TTC549 (cell line): Measurements from ENCODE around the gene NECAB3.

Experiments used
- FAIRE-seq: peaks from 2 replicates; lab custom pipeline; 2012; peaks lifted over from hg19 to GRCh38; lab: Jason Lieb, UNC

Gene NECAB3

DNA sequence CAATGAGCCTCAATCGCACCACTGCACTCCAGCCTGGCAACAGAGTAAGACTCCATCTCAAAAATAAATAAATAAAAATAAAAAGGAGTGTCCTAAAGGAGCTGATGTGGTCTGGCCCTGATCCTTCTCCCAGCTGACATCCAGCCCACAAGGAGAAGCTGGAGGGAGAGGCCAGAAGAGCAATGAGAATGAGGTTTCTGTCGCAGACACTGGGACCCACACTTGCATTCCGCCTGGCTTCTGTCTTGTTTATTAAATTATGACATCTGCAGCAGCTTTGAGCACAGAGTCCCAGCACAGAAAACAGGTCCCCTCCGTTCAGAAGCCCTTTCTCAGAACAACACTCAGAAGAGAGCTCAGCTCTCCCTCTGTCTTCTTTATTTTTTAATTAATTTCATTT, 22.2 kb upstream of the NECAB3 start:
- no peak for FAIRE-seq

DNA sequence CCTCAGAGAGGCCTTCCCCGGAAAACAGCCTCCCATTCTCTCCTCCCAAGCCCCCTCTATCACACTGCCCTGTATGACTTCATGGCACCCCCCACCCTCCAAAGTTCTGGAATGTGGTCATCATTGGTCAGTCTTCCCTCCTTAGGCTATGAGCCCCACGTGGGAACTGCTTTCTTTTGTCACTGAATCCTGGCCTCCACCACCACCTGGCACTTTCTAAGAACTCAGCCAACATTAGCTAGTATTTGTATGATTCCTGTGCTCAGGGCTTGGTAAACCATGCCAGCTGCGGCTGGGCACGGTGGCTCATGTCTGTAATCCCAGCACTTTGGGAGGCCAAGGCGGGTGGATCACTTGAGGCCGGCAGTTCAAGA, 20.4 kb upstream of the NECAB3 start:
- FAIRE-seq = no peak

DNA sequence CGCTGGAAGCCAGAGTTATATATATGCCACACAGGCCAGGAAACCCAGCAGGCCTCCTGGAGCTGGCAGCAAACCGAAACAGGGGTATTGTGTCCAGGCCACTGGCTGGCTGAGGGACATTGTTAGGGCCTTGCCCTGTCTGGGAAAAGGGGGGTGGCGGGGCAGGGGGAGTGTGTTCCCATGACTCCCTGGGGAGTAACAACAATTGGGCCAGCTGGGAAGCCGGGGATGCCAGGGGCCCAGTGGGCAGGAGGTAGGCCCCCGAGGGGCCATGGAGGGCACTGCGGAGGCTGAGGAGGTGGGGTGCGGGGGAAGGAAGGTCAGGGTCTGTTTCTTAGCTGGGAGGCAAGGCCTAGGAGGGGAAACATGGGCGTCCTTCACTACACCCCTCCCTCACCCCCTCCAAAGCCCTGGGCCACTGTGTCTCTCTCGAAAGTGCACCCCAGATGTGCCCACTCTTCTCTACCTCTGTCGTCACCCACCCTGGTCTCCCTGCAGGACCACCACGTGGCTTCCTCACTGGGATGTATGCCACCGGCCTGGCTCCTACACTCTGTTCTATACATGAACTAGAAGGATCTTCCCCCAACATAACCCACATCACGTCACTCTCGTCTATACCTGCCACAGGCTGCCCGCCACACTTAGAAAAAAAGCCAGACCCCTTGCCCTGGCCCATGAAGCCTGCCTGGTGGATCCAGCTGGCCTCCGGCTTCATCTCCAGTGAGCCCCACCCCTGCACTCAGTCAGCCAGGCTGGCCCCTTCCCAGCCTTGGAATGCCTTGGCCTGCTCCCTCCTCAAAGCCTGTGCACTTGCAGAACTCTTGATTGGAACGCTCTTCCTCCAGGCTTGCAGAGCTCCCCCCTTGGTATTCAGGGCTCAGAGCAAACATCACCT, 19.8 kb upstream of the NECAB3 start:
- FAIRE-seq = no peak

DNA sequence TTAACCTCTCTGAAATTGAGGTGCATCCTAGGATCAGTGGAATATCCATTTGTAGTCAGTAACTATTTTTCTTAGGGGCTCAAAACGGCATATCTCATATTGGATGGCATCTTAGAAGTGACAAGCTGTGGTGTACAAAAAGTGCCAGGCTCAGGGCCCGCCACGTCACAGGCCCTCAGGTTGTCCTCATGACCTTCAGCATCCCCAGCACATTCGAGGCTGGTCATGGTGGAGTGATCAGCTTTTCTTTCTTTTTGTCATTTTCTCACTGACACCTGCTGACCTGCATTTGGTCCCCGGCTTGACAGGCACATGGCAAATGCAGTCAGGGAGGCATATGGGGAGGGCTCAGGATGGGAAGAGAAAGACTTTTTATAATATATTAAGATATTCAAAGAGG, 19.1 kb upstream of the NECAB3 start:
- no peak for FAIRE-seq

DNA sequence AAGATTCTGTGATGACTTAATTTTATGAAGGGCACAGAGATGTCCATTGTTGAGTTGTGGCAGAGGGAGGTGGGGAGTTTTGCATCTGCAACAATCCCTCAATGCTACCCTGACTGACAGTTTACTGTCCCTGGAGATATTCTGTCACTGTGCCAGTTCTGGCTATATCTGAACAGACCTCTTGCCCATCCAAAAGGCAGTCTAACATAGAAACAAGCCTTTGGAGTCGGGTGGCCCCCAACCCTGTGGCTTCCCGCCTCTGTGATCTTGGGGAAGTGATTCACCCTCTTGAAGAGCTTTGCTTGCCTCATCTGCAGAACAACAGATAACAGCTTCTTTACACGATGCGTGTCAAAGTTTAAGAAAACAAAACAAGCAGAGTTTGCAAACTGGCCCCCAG, 15.7 kb upstream of the NECAB3 start:
- FAIRE-seq = no peak

DNA sequence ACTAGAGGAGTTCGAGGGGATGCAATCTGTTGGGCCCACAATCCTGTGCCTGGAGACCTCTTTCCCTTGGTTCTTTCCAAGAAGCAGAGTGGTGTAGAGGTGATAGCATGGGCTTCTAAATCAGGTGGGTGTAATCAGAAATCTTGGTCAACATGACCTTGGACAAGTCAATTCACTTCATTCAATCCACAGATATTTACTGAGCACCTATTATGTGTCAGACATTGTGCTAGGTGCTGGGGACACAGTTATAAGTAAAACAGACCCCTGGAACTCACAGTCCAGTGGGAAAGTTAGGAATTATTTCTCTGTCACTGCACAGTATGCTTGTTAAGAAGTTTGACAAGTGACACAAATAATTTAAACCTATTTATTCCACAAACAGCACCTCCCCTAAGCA, 15.3 kb upstream of the NECAB3 start:
- FAIRE-seq = no peak

DNA sequence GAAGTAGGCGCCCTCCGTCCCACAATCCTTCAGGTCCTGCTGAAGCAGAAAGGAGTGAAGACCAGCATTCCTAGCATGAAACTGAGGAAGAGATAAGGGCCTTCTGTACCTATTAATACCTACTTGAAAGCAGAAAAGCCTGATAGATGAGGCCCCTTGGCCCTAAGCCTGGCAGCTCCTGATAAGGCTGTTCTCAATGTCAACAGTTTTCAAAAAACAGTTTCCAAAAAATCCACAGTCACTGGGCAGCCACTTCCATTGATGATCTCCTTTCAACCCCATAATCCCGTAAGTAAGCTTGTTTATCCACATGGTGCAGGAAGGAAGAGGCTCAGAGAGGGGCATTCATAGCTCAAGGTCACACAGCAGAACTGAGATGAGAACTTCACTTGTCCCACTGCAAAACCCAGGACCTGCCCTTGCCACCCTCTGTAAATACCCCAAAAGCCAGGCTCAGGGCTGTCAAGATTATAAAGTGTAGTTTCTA, 14.8 kb upstream of the NECAB3 start:
- no peak for FAIRE-seq

DNA sequence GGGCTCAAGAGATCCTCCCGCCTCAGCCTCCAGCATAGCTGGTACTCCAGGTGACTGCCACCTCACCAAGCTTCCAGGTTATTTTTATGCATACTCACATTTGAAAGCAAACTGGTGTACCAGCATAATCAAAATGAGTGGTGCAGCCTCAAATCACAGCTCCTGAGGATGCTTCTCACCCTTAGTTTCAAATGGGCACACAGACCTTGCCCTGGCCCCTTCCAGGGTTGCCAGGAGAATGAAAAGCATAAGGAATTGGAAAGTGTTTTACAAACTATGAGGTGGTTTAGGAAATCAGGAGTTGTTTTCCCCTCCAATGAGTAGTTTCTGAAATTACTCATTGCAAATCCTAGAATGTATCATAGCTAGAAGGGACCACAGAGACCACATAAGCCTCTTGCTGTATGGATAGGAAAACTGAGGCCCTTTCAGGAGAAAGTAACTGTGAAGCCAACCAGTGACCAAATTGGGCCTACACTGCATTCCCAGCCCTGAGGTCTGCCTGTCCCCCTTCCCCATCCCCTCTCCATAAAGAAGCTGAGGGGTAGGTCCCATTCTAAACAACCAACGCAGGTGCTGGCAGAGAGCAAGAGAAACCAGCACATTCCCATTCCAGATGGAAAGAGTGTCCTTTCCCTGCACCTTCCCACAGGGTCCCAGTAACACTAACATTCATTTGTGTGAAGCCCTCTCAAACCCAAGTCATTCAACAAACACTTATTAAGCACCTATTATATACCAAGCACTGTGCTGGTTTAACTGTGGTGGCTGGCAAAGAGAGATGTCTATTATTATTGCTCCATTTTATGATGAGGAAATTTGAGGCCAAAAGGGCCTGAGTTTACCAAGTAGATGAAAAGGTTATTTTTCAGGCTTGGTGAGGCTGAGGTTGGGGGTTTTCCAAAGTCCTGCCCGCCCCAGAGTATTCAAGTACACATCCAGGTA, 14.0 kb upstream of the NECAB3 start:
- no peak for FAIRE-seq

DNA sequence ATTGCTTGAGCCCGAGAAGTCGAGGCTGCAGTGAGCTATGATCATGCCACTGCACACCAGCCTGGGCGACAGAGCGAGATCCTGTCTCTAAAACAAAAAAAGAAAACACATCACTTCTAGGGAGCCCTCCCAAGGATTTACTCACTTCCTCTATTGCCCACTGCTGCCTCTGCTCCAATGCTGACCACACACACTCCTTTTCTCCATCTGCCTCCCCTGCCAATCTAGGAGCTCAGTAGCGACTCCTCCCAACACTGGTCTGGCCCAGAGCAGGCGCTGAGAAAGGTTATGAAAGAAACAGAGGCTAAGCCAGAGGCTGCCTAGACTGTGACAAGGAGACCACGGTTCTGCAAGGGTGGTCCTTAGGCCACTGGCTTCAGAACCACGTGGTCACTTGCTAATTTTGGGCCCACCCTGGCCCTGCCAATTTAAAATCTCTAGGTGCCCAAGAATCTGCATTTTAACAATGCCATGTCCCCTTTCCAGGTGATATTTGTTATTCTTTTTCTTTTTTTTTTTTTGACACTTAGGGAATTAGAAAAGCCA, 13.2 kb upstream of the NECAB3 start:
- FAIRE-seq = no peak

DNA sequence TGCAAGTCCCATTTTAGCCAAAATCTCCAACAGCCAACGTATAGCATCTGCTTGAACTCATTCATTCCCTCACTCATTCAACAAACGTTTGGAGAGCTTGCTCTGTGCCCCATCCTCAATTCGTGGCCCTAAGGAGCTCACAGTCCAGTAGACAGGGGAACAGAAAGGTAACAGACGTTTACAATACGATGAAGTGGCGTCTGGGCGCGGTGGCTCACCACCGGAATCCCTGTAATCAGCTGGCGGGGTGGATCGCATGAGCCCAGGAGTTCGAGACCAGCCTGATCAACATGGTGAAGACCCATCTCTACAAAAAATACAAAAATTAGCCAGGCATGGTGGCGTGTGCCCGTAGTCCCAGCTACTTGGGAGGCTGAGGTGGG, 12.7 kb upstream of the NECAB3 start:
- FAIRE-seq = no peak

DNA sequence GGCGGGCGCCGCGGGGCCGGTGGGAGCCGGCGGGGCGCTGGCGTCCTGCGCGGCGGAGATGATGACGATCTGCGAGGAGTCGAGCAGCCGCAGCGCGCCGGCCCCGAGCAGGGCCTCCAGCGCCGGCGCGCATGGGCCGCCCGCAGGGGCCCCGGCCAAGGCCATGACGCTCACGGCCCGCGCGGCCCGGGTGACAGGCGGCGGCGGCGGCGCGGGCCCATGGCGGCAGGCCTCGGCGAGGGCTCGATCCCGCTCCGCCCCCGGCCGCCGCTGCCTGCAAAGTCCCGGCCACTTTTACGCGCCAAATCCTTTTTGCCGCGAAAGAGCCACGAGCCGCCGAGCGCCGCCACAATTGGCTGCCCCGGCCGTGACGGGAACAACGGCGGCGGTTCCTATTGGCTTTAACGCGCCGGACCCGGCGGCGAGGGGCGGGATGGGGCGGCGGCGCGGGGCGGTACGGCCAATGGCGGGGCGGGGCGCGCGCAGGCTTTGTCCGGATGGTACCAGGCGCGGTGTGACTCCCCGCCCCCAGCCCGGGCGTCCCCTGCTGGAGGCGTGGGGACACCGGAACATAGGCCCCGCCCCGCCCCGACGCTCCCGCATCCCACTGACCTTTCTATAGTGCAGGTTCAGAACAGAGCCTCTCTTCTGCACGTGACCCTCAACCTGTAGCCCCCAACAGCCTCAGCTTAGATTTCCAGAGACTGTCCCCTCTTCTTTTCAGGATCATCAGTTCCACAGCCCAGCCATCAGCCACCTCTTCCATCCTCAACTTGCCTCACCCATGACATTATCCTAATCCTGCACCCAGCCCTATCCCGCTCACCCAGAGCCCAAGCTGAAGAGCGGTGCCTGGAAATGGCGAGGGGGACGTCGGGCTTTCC, 12.1 kb upstream of the NECAB3 start, which contains the start of gene E2F1:
Gene E2F1 (minus strand): TSS at position 286 of the 884 bp plus-strand sequence. CDS start 121 bp downstream, at position 165.
- FAIRE-seq = no peak

DNA sequence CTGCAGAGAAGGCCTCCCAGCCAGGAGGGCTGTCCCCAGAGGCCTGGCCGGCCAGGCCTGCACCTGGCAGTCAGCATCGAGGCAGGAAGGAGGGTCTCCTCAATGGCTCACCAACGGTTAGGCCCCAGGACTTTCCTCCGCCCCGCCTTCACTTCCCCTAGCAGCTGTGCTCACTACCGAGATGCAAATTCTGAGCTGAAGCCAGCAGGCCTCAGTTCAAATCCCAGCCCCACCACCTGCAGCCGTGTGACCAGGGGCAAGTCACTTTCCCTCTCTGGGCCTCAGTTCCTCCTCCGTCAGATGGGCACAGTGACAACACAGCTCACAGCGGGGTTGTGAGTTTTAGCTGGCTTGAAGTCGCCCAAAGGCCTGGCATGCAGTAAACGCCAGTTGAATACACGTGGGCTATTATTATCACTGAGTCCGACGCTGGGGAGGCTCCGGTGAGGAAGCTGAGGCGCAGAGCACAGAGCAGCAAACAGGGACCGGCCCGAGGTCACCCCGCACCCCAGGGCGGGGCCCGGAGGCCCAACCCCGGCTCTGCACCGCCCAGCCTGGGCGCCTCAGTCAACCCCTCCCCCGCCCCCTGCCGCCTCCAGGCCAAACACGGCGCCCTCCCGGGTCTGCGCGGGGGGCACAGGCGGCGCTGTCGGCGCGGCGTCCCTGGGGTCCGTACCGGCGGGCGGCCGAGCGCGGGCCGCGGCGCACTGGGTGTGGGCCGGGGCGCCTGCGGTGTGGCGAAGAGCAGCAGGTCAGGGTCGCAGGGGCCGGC, 11.3 kb upstream of the NECAB3 start:
- no peak for FAIRE-seq

DNA sequence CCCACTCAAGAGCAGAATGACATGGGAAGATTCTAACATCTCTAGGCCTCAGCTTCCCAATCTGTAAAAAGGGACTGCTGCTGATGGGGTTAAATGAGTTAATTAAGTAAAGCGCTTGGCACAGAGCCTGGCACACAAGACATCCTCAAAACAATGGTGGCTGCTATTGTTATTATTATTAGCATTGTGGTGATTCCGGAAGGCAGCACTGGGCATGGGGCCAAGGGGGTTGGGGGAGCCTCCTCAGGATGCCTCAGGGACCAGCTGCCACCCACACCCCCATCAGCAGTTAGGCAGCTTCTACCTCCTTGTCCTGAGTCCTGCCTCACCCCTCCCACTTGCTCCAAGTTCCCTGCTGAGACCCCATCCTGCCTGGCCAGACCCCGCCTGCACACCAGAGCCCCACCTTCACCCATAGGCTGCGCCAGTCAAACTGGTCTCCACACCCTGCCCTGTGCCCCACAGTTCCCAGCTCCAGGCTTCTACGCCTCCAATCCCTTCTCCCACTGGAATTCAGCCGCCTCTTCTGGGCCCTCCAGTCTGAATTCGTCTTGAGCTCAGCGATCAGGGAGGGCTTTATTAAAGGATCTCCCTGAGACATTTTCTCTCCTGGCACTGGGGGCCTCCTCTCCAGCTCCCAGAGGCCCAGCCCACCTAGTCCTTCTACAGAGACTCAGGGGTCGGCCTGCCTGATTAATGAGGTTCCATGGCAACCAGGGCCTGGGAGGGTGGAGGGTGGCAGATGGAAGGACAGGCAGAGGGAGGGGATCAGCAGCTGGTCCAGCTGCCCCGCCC, 10.5 kb upstream of the NECAB3 start:
- no peak for FAIRE-seq

DNA sequence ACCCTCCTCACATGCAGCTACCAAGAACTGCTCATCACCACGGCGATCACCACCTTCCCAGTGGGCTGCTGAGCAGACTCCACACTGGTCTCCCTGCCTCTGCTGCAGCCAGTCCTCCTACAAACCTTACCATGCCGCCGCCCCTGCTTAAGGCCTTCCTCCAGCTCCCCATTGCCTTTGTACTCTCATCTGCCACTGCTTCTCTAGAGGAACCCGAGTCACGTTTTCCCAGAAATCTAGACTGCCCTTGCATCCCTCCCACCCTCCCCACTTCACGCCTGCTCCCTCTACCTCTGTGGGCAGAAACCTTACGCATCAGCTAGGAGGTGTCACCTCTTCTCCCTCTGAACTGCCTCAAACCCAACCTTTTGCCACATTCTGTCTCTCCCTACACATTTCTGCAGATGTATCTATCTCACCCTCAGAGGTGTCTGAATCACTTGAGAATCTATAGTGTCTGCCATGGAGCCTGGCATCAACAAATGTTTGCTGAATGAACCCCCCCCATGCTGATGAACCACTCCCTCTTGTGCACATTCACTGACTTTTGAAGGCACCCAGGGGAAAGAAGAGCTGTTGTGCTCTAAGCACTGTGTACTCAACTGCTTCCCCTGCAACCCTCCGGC, 7.6 kb upstream of the NECAB3 start:
- FAIRE-seq = no peak

DNA sequence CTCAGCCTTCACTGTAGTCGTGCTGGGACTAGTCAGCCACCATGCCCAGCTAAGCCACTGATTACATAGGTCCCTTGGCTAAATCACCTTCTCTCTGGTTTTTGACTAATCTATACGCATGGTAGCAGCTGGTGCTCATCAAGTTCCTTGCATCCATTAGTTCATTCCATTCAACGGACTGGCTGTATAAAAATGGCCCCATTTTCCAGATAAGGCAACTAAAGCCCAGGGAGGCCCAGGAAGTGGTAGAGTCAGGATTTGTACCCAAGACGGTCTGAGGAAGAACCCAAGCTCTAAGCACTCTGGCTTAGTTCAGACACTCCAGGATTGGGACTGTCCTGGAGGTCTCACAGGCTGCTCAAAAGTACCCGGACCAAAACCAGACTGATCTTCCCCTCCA, 7.1 kb upstream of the NECAB3 start:
- no peak for FAIRE-seq

DNA sequence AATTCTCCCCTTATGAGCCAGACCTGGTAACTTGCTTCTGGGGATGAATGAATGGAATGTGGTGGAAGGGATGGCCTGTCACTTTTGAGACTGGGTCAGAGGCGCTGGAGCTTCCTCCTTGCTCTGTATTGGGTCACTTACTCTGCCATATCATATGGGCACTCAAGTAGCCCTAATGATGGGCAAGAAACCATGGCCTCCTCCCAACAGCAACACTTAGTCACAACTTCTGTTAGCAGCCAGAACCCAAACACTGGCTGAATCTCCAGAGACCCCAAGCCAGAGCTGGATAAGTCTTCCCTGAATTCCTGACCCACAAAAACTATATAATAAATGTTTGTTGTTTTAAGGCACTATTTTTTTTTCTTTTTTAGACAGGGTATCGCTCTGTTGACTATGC, 6.5 kb upstream of the NECAB3 start:
- FAIRE-seq = no peak

DNA sequence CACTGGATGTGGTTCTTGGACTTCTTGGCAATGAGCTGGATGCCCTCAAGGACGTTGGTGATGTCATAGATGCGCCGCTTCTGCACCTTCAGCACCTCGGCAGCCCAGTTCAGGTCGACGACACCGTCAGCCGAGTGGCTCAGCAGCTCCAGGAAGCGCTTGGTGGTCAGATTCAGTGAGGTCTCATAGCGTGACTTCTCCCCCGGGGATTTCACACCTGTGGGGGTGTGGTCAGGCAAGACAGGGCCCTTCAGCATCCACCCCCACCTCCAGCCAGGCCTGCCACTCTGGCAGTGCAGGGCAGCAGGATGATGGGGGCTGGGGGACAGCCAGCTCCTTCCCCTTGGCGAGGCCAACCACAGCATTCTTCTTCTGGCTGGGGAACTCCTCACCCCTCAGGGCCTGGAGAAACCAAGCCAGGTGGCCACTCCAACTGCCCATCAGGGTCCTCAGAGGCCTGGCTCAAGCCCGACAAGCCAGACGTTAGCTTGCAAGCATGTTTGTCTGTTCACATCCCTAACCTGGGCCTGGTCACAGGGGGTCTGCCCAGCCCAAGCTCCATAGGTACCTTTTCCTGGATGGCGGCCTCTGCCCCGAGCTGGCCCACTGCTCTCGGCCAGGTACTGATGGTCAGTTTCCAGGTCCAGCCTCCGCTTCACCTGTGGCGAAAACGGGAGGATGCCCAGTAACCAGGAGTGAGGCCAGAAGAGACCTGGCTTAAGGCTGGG, 5.7 kb upstream of the NECAB3 start:
- FAIRE-seq = no peak

DNA sequence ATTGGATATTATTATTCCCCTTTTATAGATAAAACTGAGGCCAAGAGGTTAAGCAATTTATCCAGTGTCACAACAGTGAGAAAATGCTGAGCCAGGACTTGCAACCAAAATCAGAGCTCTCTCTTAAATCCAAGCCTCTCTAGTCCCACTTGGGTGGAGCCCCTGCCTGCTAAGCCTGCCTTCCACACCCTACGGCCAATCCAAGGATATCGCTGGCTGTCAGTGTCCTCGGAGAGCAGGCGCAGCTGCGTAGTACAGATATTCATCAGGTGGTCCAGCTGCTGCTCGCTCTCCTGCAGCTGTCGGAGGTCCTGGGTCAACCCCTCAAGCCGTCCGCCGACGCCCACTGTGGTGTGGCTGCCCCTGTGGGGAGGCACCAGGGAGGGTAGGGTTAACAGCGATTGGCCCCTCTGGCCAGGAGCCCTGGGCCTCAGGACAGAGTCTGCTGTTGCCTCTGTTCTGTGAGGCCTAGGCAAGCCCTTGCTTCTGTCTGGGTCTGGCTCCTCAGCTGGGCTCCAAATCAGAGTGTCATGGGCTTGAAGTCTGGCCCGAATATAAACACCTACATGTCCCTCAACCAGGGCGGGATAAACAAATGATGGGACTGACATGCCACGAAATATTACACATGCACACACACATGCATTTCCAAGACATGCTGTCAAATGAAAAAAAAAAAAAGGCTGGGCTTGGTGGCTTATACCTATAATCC, 3.9 kb upstream of the NECAB3 start:
- FAIRE-seq = no peak
